GM23338 (cell line): ENCODE measurements around the gene CCDC24. TPM values are rescaled to one million over a fixed set of nuclear protein-coding genes. Genes with fewer than 3 reads are reported as not detected.

ENCODE experiments used
- ATAC-seq: fragments of 200-7000 bp; cut with Tn5 transposase; 3 replicates; pipeline ENCODE4 v1.9.1; 2020
- DNase-seq: peaks from one replicate; pipeline ENCODE4 v3.0.0-alpha.2; 2015; ENCODE audit warnings: low spot score
- H2AFZ ChIP-seq: fragments of 200-600 bp; sonication (generic); 2 replicates; pipeline ENCODE4 v1.8.0; 2016; ENCODE audit warnings: antibody characterized with exemption, mild to moderate bottlenecking, moderate library complexity
- H3F3A ChIP-seq: fragments of 200-600 bp; sonication (generic); replicated peaks from 2 replicates; pipeline ENCODE4 v1.8.0; 2017; ENCODE audit warnings: antibody characterized with exemption, mixed run types, low read depth
- H3K27ac ChIP-seq: fragments of 200-600 bp; sonication (generic); 2 replicates; pipeline ENCODE4 v1.6.1; 2016; ENCODE audit warnings: low read depth
- H3K27me3 ChIP-seq: fragments of 200-600 bp; sonication (generic); 2 replicates; pipeline ENCODE4 v1.8.0; 2016; ENCODE audit warnings: mild to moderate bottlenecking, mixed run types, moderate library complexity; ENCODE audit not compliant: insufficient read depth
- H3K36me3 ChIP-seq: fragments of 200-600 bp; sonication (generic); 2 replicates; pipeline ENCODE4 v1.8.0; 2016; ENCODE audit warnings: mild to moderate bottlenecking; ENCODE audit not compliant: insufficient read depth
- H3K4me1 ChIP-seq: fragments of 200-600 bp; sonication (generic); 2 replicates; pipeline ENCODE4 v1.8.0; 2016; ENCODE audit warnings: mild to moderate bottlenecking, moderate library complexity; ENCODE audit not compliant: insufficient read depth
- H3K4me2 ChIP-seq: fragments of 200-600 bp; sonication (generic); 2 replicates; pipeline ENCODE4 v1.7.1; 2017; ENCODE audit warnings: mixed run types
- H3K4me3 ChIP-seq: fragments of 200-600 bp; sonication (generic); 2 replicates; pipeline ENCODE4 v1.6.1; 2016; ENCODE audit warnings: mixed run types
- H3K79me2 ChIP-seq: fragments of 200-600 bp; sonication (generic); replicated peaks from 2 replicates; pipeline ENCODE4 v1.8.0; 2017; ENCODE audit warnings: mild to moderate bottlenecking; ENCODE audit not compliant: insufficient read depth
- H3K9me2 ChIP-seq: fragments of 200-600 bp; sonication (generic); 2 replicates; pipeline ENCODE4 v1.8.0; 2017; ENCODE audit not compliant: insufficient read depth
- H4K20me1 ChIP-seq: fragments of 200-600 bp; sonication (generic); replicated peaks from 2 replicates; pipeline ENCODE4 v1.8.0; 2017; ENCODE audit warnings: mild to moderate bottlenecking; ENCODE audit not compliant: insufficient read depth
- H3K27ac Mint-ChIP-seq: 2 replicates; pipeline ENCODE4 v1.8.0; 2020; ENCODE audit warnings: inconsistent platforms, mild to moderate bottlenecking, moderate library complexity, mixed read lengths
- H3K27me3 Mint-ChIP-seq: 3 replicates; pipeline ENCODE4 v1.8.0; 2022; ENCODE audit warnings: low read depth, mild to moderate bottlenecking, moderate library complexity, mixed read lengths, inconsistent platforms; ENCODE audit not compliant: insufficient read depth, poor library complexity
- H3K36me3 Mint-ChIP-seq: 3 replicates; pipeline ENCODE4 v1.8.0; 2021; ENCODE audit warnings: low read depth, mild to moderate bottlenecking, inconsistent platforms, moderate library complexity, mixed read lengths
- H3K4me1 Mint-ChIP-seq: 3 replicates; pipeline ENCODE4 v1.8.0; 2020; ENCODE audit warnings: mild to moderate bottlenecking, inconsistent platforms, mixed read lengths
- H3K4me3 Mint-ChIP-seq: 3 replicates; pipeline ENCODE4 v1.8.0; 2021; ENCODE audit warnings: moderate library complexity, mild to moderate bottlenecking, inconsistent platforms, mixed read lengths
- H3K9me3 Mint-ChIP-seq: 3 replicates; pipeline ENCODE4 v1.8.0; 2020; ENCODE audit warnings: moderate library complexity, mild to moderate bottlenecking, inconsistent platforms, mixed read lengths
- CREB1 ChIP-seq: fragments of 250-450 bp; sonication (Bioruptor Pico); IDR thresholded peaks from 2 replicates; pipeline ENCODE4 v1.5.0; 2020; ENCODE audit warnings: low read depth, mild to moderate bottlenecking, moderate library complexity
- CTCF ChIP-seq, 2 experiments: fragments of 200-600 bp in 1 of 2; sonication (generic) in 1 of 2; conservative IDR thresholded peaks; 2 replicates each; pipeline versions ENCODE4 v1.5.1 to v1.6.1; 2016 to 2017; ENCODE audit warnings: antibody characterized with exemption in 2 of 2, low read depth in 2 of 2, mild to moderate bottlenecking in 2 of 2, moderate library complexity in 1 of 2
- EZH2phosphoT487 ChIP-seq: fragments of 200-600 bp; sonication (generic); IDR thresholded peaks from one replicate; pipeline ENCODE4 v1.8.1; 2018; ENCODE audit warnings: antibody characterized with exemption; ENCODE audit not compliant: unreplicated experiment
- NANOG ChIP-seq: IDR thresholded peaks from 2 replicates; pipeline ENCODE4 v1.6.1; 2016; ENCODE audit warnings: antibody characterized with exemption, borderline replicate concordance
- REST ChIP-seq: IDR thresholded peaks from one replicate; pipeline ENCODE4 v1.6.1; 2018; ENCODE audit warnings: antibody characterized with exemption; ENCODE audit not compliant: unreplicated experiment
- STAT1 ChIP-seq: IDR thresholded peaks from one replicate; pipeline ENCODE4 v1.6.1; 2016; ENCODE audit warnings: antibody characterized with exemption; ENCODE audit not compliant: unreplicated experiment
- ZNF114 ChIP-seq: fragments of 250-450 bp; sonication (Bioruptor Pico); IDR thresholded peaks from 2 replicates; pipeline ENCODE4 v1.5.0; 2020; ENCODE audit warnings: mild to moderate bottlenecking, moderate library complexity
- ZNF331 ChIP-seq: fragments of 250-450 bp; sonication (Bioruptor Pico); IDR thresholded peaks from 2 replicates; pipeline ENCODE4 v1.5.0; 2020; ENCODE audit warnings: low read depth, mild to moderate bottlenecking, moderate library complexity
- polyA plus RNA-seq: library from polyadenylated mRNA; unstranded; fragments of >200 nt; fragmentation: Nextera tagmentation; extraction: Ambion mirVana; gene quantifications from 2 replicates; pipeline ENCODE4 v1.2.1, GENCODE V29; 2016
- total RNA-seq: library from RNA; depleted of rRNA; stranded (reverse); fragments of >200 nt; shearing (Covaris generic); gene quantifications from 2 replicates; pipeline ENCODE4 v1.2.3, GENCODE V29; 2014
- TF ChIP-seq, protein P1 (sequence below): fragments of 250-450 bp; sonication (Bioruptor Pico); IDR thresholded peaks from 2 replicates; pipeline ENCODE4 v1.5.0; 2020; ENCODE audit warnings: mild to moderate bottlenecking, moderate library complexity

The CCDC24 gene
- total and polyA plus RNA-seq, 2 experiments from 2014 or later = 8.3 to 17.2 TPM

- TF ChIP-seq, protein P1, sequence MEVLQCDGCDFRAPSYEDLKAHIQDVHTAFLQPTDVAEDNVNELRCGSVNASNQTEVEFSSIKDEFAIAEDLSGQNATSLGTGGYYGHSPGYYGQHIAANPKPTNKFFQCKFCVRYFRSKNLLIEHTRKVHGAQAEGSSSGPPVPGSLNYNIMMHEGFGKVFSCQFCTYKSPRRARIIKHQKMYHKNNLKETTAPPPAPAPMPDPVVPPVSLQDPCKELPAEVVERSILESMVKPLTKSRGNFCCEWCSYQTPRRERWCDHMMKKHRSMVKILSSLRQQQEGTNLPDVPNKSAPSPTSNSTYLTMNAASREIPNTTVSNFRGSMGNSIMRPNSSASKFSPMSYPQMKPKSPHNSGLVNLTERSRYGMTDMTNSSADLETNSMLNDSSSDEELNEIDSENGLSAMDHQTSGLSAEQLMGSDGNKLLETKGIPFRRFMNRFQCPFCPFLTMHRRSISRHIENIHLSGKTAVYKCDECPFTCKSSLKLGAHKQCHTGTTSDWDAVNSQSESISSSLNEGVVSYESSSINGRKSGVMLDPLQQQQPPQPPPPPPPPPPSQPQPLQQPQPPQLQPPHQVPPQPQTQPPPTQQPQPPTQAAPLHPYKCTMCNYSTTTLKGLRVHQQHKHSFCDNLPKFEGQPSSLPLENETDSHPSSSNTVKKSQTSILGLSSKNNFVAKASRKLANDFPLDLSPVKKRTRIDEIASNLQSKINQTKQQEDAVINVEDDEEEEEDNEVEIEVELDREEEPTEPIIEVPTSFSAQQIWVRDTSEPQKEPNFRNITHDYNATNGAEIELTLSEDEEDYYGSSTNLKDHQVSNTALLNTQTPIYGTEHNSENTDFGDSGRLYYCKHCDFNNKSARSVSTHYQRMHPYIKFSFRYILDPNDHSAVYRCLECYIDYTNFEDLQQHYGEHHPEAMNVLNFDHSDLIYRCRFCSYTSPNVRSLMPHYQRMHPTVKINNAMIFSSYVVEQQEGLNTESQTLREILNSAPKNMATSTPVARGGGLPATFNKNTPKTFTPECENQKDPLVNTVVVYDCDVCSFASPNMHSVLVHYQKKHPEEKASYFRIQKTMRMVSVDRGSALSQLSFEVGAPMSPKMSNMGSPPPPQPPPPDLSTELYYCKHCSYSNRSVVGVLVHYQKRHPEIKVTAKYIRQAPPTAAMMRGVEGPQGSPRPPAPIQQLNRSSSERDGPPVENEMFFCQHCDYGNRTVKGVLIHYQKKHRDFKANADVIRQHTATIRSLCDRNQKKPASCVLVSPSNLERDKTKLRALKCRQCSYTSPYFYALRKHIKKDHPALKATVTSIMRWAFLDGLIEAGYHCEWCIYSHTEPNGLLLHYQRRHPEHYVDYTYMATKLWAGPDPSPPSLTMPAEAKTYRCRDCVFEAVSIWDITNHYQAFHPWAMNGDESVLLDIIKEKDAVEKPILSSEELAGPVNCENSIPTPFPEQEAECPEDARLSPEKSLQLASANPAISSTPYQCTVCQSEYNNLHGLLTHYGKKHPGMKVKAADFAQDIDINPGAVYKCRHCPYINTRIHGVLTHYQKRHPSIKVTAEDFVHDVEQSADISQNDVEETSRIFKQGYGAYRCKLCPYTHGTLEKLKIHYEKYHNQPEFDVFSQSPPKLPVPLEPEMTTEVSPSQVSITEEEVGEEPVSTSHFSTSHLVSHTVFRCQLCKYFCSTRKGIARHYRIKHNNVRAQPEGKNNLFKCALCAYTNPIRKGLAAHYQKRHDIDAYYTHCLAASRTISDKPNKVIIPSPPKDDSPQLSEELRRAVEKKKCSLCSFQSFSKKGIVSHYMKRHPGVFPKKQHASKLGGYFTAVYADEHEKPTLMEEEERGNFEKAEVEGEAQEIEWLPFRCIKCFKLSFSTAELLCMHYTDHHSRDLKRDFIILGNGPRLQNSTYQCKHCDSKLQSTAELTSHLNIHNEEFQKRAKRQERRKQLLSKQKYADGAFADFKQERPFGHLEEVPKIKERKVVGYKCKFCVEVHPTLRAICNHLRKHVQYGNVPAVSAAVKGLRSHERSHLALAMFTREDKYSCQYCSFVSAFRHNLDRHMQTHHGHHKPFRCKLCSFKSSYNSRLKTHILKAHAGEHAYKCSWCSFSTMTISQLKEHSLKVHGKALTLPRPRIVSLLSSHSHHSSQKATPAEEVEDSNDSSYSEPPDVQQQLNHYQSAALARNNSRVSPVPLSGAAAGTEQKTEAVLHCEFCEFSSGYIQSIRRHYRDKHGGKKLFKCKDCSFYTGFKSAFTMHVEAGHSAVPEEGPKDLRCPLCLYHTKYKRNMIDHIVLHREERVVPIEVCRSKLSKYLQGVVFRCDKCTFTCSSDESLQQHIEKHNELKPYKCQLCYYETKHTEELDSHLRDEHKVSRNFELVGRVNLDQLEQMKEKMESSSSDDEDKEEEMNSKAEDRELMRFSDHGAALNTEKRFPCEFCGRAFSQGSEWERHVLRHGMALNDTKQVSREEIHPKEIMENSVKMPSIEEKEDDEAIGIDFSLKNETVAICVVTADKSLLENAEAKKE (CRISPR knock-in tag) = no peak
- no peak for TF ChIP-seq CREB1 (CRISPR knock-in tag)
- no peak for TF ChIP-seq STAT1
- no peak for TF ChIP-seq NANOG
Measured at GRCh38 chr1:43984855-43985254, 6.5 kb upstream of the CCDC24 start (continued).

- peaks cover 11% of the 10 kb centered on the region for H3F3A ChIP-seq
- no peak overlapping the region for H3K27ac ChIP-seq
- ATAC-seq (no peak), DNase-seq (no peak)
- H3K4me1 ChIP-seq = no peaks in the 10 kb centered on the region; the same call in 1 of the 2 replicates
- no peaks in the 10 kb centered on the region for H3K79me2 ChIP-seq
- no peaks in the 10 kb centered on the region for H3K9me3 Mint-ChIP-seq
- no peaks in the 10 kb centered on the region for H3K36me3 ChIP-seq
- H3K36me3 Mint-ChIP-seq = peaks cover 29% of the 10 kb centered on the region
- no peaks in the 10 kb centered on the region for H3K9me2 ChIP-seq
- no peaks in the 10 kb centered on the region; the same call in 1 of the 2 replicates for H4K20me1 ChIP-seq
- 0 out of 2 replicates have a peak, but pooled peaks cover 5% of the 10 kb centered on the region for H3K27me3 ChIP-seq
- H2AFZ ChIP-seq = no peak overlapping the region
- H3K4me3 Mint-ChIP-seq = no peak overlapping the region
- no peak overlapping the region for H3K4me2 ChIP-seq
- H3K27me3 Mint-ChIP-seq = peaks cover 26% of the 10 kb centered on the region
- H3K4me1 Mint-ChIP-seq = peaks cover 10% of the 10 kb centered on the region; the same call in 2 of the 3 replicates
- no peak overlapping the region for H3K4me3 ChIP-seq
- H3K27ac Mint-ChIP-seq = no peak overlapping the region
- TF ChIP-seq EZH2phosphoT487 (no peak), CTCF (conservative IDR thresholded peaks at IDR 0.05; ENCODE audit: low read depth in 2 of 2) (no peak), REST (no peak), ZNF114 (CRISPR knock-in tag) (no peak), ZNF331 (CRISPR knock-in tag) (no peak)
Measured at GRCh38 chr1:43985984-43986595, 5.3 kb upstream of the CCDC24 start.
